DLD1 (cell line): ENCODE measurements around the gene FGF4.

Source experiments
- in situ Hi-C: cut with HindIII; loops from 2 replicates; pipeline ENCODE4 v1.10.0; 2017; ENCODE audit warnings: low sequenced_read_pairs

Gene FGF4

DNA sequence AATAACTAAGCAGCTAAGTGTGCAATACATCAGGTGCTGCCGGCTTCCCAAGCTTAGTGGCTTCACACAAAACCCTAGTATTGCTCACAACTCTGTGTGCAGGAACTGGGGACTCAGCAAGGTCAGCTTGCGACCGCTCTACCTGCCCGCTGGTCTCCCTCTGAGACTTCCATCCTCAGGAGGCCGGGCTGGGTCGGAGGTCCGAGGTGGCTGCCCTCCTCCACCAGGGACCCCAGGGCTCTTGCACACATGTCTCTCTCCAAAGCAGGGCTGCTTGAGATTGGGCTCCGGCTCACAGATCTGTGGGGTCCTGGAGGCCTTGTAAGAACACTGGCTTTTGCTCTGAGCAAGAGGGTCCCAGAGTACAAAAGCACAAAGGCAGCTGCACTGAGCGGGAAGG is 45.9 kb downstream of the FGF4 start:
- in situ Hi-C loops = no loop called here

DNA sequence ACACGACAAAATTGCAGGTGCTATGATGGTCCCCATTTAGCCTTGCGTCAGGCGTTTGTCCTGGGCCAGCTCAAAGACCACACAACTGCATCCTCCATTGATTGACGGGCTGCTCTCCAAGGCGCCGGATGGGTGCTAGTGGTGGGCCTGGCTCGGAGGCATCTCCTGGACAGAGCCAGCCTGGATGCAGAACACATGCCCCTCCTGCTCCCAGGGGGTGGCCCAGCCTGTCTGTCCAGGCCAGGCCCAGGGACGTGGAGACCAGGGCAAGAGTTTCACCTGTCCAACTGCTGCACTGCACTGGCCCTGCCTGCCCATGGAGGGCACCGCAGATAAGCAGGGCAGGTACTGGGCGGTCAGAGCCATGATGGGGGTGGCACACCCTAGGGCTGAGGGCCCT is 47.9 kb downstream of the FGF4 start:
- in situ Hi-C loops = no loop called here

DNA sequence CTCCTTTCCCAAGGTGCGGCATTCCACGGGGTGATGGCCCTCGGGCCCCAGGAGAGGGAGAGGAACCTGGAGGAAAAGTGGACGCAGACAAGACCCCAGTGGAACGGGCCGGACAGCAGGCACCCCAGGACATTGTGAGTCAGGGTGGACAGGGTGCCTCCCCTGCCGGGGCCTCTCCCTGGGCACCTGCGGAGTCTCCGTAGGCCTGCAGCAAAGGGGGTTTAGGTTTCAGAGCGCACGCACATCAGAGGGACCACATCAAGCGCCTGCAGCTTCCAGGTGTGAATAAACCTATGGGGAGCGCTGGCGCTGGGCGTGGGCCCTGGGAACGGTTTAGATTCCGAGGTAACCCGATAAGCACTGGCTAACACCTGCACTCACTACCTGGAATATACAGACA is 48.7 kb downstream of the FGF4 start:
- in situ Hi-C loops = no loop called here

DNA sequence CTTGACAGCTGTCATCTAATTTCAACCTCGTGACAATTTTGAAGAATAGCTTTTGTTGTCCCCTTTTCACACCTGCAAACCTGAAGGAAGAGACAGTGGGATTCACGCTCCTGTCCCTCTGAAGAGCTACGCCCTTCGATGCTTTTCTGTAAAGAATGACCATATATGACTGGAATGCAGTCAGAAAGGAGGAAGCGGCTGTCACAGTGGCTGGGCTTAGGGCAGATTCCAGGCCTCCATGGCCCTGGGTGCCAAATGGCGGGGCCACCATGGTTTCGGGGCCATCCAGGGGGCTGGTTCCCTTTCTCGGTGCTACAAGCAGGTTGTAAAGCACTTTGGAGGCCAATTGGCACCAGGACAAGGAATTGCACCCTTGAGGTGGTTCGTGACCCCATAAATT is 49.1 kb downstream of the FGF4 start:
- in situ Hi-C loops = no loop called here

DNA sequence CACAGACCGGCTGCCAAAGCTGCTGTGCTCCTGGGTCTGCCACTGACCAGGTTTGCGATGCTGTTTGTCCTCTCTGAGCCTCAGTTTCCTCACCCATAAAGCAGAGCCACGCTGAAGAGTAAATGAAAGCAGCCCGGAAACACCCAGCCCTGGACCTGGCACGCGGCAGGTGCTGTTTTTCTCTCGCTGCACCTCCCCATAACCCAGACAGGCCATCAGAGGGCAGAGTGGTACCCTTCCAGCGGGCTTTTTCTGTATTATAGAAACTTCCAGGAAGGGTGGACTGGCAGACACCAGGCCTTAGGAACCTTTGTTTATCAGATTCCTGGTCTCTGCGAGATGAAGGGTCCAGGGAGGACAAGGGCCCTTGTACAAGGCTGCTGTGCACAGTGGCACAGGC is 53.4 kb downstream of the FGF4 start:
- in situ Hi-C loops = no loop called here

DNA sequence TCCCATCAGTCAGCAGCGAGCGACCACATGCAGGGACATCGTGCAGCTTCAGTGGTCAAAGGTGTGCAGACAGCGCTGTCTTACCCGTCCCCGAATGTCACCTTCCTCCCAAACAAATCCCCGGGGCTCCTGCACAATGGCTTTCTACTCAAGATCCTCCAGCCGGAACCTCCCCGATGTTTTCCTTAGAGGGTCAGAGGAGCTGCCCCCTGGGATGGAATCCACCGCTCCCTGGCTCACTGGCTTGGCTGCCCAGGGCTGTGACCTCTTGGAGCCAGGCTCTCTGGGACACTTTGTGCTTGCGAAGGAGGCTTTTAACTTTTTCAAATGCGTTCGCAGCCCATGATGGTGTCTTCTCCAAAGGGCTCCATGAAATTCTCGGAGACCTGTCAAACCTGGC is 54.0 kb downstream of the FGF4 start:
- in situ Hi-C loops = no loop called here
